Upper lobe of left lung (tissue), 4 donors: ENCODE measurements around the gene RAB6C.
"Not testable (repeated sequence)": the region's sequence is repeated elsewhere in the genome, so short reads cannot be mapped to it uniquely, and the experiment has no call there.

Experiments used
- CTCF ChIP-seq, 6 experiments: fragments of 450-650 bp in 4 of 6; fragments of 200-600 bp in 2 of 6; sonication (generic) in 2 of 6; IDR thresholded peaks; one replicate each; pipeline ENCODE4 v1.5.1; 2016 to 2019; ENCODE audit warnings: antibody characterized with exemption in 6 of 6
- EP300 ChIP-seq, 4 donors: sonication (generic); formaldehyde crosslinking; IDR thresholded peaks; one replicate each; pipeline ENCODE4 v1.5.1; 2017; ENCODE audit warnings: antibody characterized with exemption in 4 of 4, control low read depth in 2 of 4
- POLR2A ChIP-seq, 4 donors: fragments of 450-650 bp; IDR thresholded peaks; one replicate each; pipeline ENCODE4 v1.5.1; 2016 to 2017; ENCODE audit warnings: antibody characterized with exemption in 4 of 4, mild to moderate bottlenecking in 2 of 4
- POLR2AphosphoS5 ChIP-seq, 2 donors: sonication (generic); formaldehyde crosslinking; IDR thresholded peaks; one replicate each; pipeline ENCODE4 v1.5.1; 2017; ENCODE audit warnings: antibody characterized with exemption in 2 of 2

- TF ChIP-seq CTCF, EP300, POLR2A, POLR2AphosphoS5 (IDR thresholded peaks at IDR 0.05): not testable (repeated sequence)
Measured at GRCh38 chr2:129958736-129959135, 20.7 kb upstream of the RAB6C start.
